Cardiac muscle cell (in vitro differentiated cells and primary cell): ENCODE results near the gene CWC15. TPM values are rescaled to one million over a fixed set of nuclear protein-coding genes. Genes with fewer than 3 reads are reported as not detected.

ENCODE experiments used
- DNase-seq, 2 donors: peaks; one replicate each; pipeline versions ENCODE4 v3.0.0 to v3.0.0-alpha.2; 2010 to 2017; ENCODE audit warnings: low read depth in 1 of 2, low spot score in 1 of 2
- H3K27ac ChIP-seq: fragments of 200-600 bp; sonication (generic); 2 replicates; pipeline ENCODE4 v1.5.1; 2016
- H3K27me3 ChIP-seq: fragments of 200-600 bp; sonication (generic); 2 replicates; pipeline ENCODE4 v1.6.0; 2016; ENCODE audit warnings: control low read depth
- H3K36me3 ChIP-seq: fragments of 200-600 bp; sonication (generic); 2 replicates; pipeline ENCODE4 v1.5.1; 2016; ENCODE audit warnings: control low read depth
- H3K4me1 ChIP-seq: fragments of 200-600 bp; sonication (generic); 2 replicates; pipeline ENCODE4 v1.8.1; 2017; ENCODE audit warnings: low read depth, mild to moderate bottlenecking, mixed run types
- H3K4me3 ChIP-seq: fragments of 200-600 bp; sonication (generic); 2 replicates; pipeline ENCODE4 v1.5.1; 2016; ENCODE audit warnings: mild to moderate bottlenecking
- H3K9me3 ChIP-seq: fragments of 200-600 bp; sonication (generic); 2 replicates; pipeline ENCODE4 v1.5.1; 2017; ENCODE audit warnings: low read depth, mild to moderate bottlenecking, control low read depth
- CTCF ChIP-seq: IDR thresholded peaks from 2 replicates; pipeline ENCODE4 v1.5.1; 2012; ENCODE audit warnings: low read depth, mild to moderate bottlenecking, low read length
- polyA plus RNA-seq: library from polyadenylated mRNA; unstranded; fragments of >200 nt; fragmentation: Nextera tagmentation; extraction: Ambion mirVana; gene quantifications from 2 replicates; pipeline ENCODE4 v1.2.1, GENCODE V29; 2016
- total RNA-seq: library from RNA; depleted of rRNA; stranded (reverse); fragments of >200 nt; gene quantifications from 2 replicates; pipeline ENCODE4 v1.2.3, GENCODE V29; 2016

CWC15 gene
- total and polyA plus RNA-seq, 2 experiments from 2014 or later: 55.9 to 77.8 TPM

GRCh38 chr11:95003716-95004115 lies 30.4 kb upstream of the CWC15 start:
- TF ChIP-seq CTCF: no peak
- Histone ChIP-seq H3K36me3 (no peaks in the 10 kb centered on the region), H3K4me3 (no peak overlapping the region), H3K27me3 (peaks cover 4% of the 10 kb centered on the region), H3K9me3 (no peaks in the 10 kb centered on the region), H3K4me1 (no peaks in the 10 kb centered on the region), H3K27ac (no peak overlapping the region)
- no peak for DNase-seq

- no peak for DNase-seq
- Histone ChIP-seq H3K36me3 (no peaks in the 10 kb centered on the region), H3K4me3 (no peak overlapping the region), H3K9me3 (no peaks in the 10 kb centered on the region), H3K27me3 (no peaks in the 10 kb centered on the region), H3K27ac (no peak overlapping the region), H3K4me1 (no peaks in the 10 kb centered on the region)
- no peak for TF ChIP-seq CTCF
Observed at GRCh38 chr11:94998285-94998684, 24.9 kb upstream of the CWC15 start.

- H3K4me1 ChIP-seq: no peaks in the 10 kb centered on the region
- no peak for DNase-seq
- no peaks in the 10 kb centered on the region for H3K27me3 ChIP-seq
- H3K27ac ChIP-seq: no peak overlapping the region
- H3K36me3 ChIP-seq: no peaks in the 10 kb centered on the region
- TF ChIP-seq CTCF: no peak
- H3K4me3 ChIP-seq: no peak overlapping the region
- H3K9me3 ChIP-seq: no peaks in the 10 kb centered on the region
Observed at GRCh38 chr11:94997437-94997836, 24.1 kb upstream of the CWC15 start.

GRCh38 chr11:94993400-94993943 lies 20.1 kb upstream of the CWC15 start:
- Histone ChIP-seq H3K27me3 (peaks cover 7% of the 10 kb centered on the region), H3K4me3 (no peak overlapping the region), H3K9me3 (no peaks in the 10 kb centered on the region), H3K36me3 (no peaks in the 10 kb centered on the region), H3K27ac (no peak overlapping the region), H3K4me1 (no peaks in the 10 kb centered on the region)
- DNase-seq: no peak
- no peak for TF ChIP-seq CTCF

GRCh38 chr11:94988748-94989147 lies 15.4 kb upstream of the CWC15 start:
- peaks cover 7% of the 10 kb centered on the region for H3K27me3 ChIP-seq
- DNase-seq: no peak
- H3K9me3 ChIP-seq: no peaks in the 10 kb centered on the region
- no peak overlapping the region for H3K4me3 ChIP-seq
- no peaks in the 10 kb centered on the region for H3K4me1 ChIP-seq
- no peak for TF ChIP-seq CTCF
- no peak overlapping the region for H3K27ac ChIP-seq
- no peaks in the 10 kb centered on the region for H3K36me3 ChIP-seq

GRCh38 chr11:94987378-94987777 lies 14.0 kb upstream of the CWC15 start:
- Histone ChIP-seq H3K36me3 (no peaks in the 10 kb centered on the region), H3K27ac (no peak overlapping the region), H3K4me1 (no peaks in the 10 kb centered on the region), H3K9me3 (no peaks in the 10 kb centered on the region), H3K27me3 (peaks cover 7% of the 10 kb centered on the region), H3K4me3 (no peak overlapping the region)
- no peak for TF ChIP-seq CTCF
- no peak for DNase-seq
